Dermis lymphatic vessel endothelial cell (primary cell): ENCODE measurements around the gene SLC35F1. TPM values are rescaled to one million over a fixed set of nuclear protein-coding genes. Genes with fewer than 3 reads are reported as not detected.

Source experiments
- total RNA-seq: library from RNA; depleted of rRNA; stranded (reverse); fragments of >200 nt; gene quantifications from 2 replicates; pipeline ENCODE4 v1.2.1, GENCODE V29; 2014

The SLC35F1 gene
- total RNA-seq: under 0.01 TPM in 1 of 2 replicates, not detected in the other

DNA sequence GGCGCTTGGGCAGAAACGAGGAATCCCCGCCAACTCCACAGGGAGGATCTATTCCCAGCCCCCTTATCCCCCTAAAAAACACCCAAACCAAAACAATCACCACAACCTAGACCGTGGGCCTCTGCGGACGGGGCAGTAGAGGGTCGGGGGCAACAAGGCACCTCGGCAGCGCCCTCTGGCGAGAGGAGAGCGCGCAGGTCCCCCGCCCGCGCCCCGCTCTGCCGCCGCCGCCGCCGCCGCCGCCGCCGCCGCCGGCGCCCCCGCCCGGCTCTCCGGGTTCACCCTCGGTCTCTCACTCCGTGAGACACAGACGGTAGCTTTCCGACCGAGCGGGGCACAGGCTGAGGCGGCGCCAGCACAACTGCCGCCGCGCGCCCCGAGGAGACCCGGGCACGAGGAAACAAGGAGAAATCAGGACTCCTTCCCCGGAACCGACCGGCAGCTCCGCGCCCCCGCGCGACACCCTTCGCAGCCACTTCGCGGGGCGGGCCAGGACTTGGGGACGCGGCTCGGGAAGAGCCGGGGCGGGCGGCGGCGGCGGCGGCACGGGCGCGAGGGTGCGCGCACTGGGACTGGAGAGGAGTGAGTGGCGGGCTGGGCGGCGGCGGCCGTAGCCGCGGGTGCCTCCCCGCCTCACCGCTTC is at the start of gene SLC35F1:
Gene SLC35F1 (plus strand): TSS at position 307 of the 643 bp plus-strand sequence.

Other genes with a start within 250 kb of the SLC35F1 start
- 15.9 and 17.4 TPM in 2 replicates for gene NUS1, start 231.8 kb upstream of the SLC35F1 start, total RNA-seq